ENCODE measurements around the gene MUC20. TPM values are rescaled to one million over a fixed set of nuclear protein-coding genes. Genes with fewer than 3 reads are reported as not detected.
"Not testable (repeated sequence)": the region's sequence is repeated elsewhere in the genome, so short reads cannot be mapped to it uniquely, and the experiment has no call there.

The MUC20 gene
- total RNA-seq, 1 donor from 2014 or later, result 0.21 TPM

DNA sequence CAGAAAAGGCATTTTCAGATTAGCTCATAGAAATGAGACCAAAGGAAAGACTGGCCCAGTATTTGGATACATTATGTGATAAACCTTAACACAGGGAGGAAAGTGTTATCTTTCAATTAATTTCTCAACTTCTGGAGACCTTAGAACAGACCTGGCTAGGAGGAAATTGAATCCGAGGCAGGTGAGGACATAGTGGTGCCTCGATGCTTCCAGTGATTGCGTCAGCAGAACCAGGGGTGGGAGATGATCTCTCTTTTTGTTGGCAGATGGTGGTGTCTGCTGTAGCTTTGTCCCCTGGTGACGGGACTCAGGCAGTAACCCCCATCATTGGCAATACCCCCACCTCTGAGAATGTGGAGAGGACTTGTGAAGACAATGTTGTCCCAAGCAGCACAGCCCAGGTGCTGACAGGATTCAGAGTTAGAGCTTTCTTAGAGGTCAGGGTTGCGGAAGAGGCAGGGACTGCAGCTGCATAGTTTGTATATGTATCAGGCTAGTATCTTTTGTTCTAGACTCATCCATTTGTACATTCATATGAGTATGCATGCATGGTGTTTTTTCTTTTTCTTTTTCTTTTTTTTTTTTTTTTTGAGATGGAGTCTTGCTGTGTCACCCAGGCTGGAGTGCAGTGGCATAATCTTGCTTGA lies 27.9 kb upstream of the MUC20 start:
- Mint-ChIP-seq H3K36me3 (ENCODE audit: low read depth, unreplicated experiment) (peaks cover 6% of the 10 kb centered on the region), H3K4me3 (ENCODE audit: unreplicated experiment) (no peak overlapping the region), H3K27me3 (ENCODE audit: unreplicated experiment) (peaks cover 2% of the 10 kb centered on the region), H3K27ac (ENCODE audit: unreplicated experiment) (no peak overlapping the region), H3K9me3 (ENCODE audit: unreplicated experiment) (no peaks in the 10 kb centered on the region), H3K4me1 (ENCODE audit: unreplicated experiment) (peaks cover 6% of the 10 kb centered on the region)
- TF ChIP-seq, protein P1, sequence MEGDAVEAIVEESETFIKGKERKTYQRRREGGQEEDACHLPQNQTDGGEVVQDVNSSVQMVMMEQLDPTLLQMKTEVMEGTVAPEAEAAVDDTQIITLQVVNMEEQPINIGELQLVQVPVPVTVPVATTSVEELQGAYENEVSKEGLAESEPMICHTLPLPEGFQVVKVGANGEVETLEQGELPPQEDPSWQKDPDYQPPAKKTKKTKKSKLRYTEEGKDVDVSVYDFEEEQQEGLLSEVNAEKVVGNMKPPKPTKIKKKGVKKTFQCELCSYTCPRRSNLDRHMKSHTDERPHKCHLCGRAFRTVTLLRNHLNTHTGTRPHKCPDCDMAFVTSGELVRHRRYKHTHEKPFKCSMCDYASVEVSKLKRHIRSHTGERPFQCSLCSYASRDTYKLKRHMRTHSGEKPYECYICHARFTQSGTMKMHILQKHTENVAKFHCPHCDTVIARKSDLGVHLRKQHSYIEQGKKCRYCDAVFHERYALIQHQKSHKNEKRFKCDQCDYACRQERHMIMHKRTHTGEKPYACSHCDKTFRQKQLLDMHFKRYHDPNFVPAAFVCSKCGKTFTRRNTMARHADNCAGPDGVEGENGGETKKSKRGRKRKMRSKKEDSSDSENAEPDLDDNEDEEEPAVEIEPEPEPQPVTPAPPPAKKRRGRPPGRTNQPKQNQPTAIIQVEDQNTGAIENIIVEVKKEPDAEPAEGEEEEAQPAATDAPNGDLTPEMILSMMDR (IDR thresholded peaks at IDR 0.05; ENCODE audit: unreplicated experiment), result no peak
- no peak for DNase-seq (ENCODE audit: low spot score)

DNA sequence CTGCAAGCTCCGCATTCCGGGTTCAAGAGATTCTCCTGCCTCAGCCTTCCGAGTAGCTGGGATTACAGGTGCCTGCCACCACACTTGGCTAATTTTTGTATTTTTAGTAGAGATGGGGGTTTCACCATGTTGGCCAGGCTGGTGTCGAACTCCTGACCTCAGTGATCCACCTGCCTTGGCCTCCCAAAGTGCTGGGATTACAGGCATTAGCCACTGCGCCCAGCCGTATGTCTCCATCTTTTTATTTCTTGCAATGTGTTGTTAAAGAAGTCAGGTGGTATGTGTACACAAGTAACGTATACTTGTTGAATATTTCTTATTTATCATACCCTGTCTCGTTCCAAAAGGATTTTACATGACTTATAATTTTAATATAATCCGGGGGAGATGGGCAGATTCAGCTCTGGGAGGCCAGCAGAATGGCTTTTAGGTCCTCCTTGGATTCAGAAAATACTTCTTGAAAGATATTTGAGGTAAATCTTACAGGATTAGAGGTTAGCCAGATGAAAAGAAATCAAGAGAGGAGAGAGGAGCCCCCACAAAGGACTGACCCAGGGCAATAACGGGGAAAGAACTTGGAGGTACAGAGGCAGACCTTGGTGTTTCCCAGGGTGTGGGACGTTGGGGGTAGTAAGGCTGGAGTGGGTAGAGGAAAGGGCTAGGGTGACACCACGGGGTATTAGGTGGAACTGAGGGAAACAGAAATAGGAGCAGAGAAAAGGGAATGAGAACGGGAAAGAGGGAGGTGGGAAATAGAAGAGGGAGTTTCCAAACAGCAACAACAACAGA lies 27.2 kb upstream of the MUC20 start:
- no peak for DNase-seq (ENCODE audit: low spot score)
- H3K36me3 Mint-ChIP-seq (ENCODE audit: low read depth, unreplicated experiment), result peaks cover 6% of the 10 kb centered on the region
- TF ChIP-seq, protein P1 (IDR thresholded peaks at IDR 0.05; ENCODE audit: unreplicated experiment), result no peak
- H3K27ac Mint-ChIP-seq (ENCODE audit: unreplicated experiment), result no peak overlapping the region
- peaks cover 8% of the 10 kb centered on the region for H3K4me1 Mint-ChIP-seq (ENCODE audit: unreplicated experiment)
- H3K9me3 Mint-ChIP-seq (ENCODE audit: unreplicated experiment), result no peaks in the 10 kb centered on the region
- no peak overlapping the region for H3K4me3 Mint-ChIP-seq (ENCODE audit: unreplicated experiment)
- H3K27me3 Mint-ChIP-seq (ENCODE audit: unreplicated experiment), result peaks cover 2% of the 10 kb centered on the region

DNA sequence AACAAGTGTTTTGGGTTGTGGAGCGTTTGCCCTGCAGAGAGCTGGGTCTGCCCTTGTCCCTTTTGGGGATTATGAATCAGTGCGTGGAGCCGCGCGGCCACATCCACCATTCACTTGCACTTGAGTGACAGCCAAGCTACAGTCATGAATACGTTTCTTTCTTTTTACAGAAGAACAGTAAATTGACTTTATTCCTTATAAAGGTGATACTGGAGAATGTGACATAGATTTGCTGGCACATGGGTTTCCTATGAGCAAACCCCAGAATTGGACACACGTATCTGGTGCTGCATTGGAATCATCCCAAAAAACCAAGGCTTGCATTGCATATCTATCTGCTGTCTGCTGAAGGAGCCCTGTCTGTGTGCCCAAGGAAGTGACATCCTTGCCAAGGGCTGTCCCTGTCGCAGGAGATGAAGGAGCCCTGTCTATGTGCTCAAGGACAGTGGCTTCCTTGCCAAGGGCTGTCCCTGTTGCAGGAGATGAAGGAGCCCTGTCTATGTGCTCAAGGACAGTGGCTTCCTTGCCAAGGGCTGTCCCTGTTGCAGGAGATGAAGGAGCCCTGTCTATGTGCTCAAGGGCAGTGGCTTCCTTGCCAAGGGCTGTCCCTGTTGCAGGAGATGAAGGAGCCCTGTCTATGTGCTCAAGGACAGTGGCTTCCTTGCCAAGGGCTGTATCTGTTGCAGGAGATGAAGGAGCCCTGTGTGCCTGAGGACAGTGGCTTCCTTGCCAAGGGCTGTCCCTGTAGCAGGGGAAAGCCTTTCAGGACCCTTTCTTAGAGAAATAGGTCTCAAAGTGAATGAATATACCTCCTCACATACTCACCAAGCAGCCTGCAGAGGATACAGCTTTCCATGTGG lies 26.3 kb upstream of the MUC20 start:
- DNase-seq (ENCODE audit: low spot score); H3K4me1 Mint-ChIP-seq (ENCODE audit: unreplicated experiment); H3K27me3 Mint-ChIP-seq (ENCODE audit: unreplicated experiment): not testable (repeated sequence)

GRCh38 chr3:195696632-195697278 lies 24.0 kb upstream of the MUC20 start:
- Mint-ChIP-seq H3K4me1 (ENCODE audit: unreplicated experiment) (peaks cover 8% of the 10 kb centered on the region), H3K27me3 (ENCODE audit: unreplicated experiment) (peaks cover 2% of the 10 kb centered on the region), H3K9me3 (ENCODE audit: unreplicated experiment) (no peaks in the 10 kb centered on the region), H3K4me3 (ENCODE audit: unreplicated experiment) (no peak overlapping the region), H3K36me3 (ENCODE audit: low read depth, unreplicated experiment) (peaks cover 6% of the 10 kb centered on the region), H3K27ac (ENCODE audit: unreplicated experiment) (no peak overlapping the region)
- TF ChIP-seq, protein P1 (IDR thresholded peaks at IDR 0.05; ENCODE audit: unreplicated experiment), result no peak
- no peak for DNase-seq (ENCODE audit: low spot score)

More for the DNA sequence above, 26.3 kb upstream of the MUC20 start:
- H3K27ac Mint-ChIP-seq (ENCODE audit: unreplicated experiment); H3K9me3 Mint-ChIP-seq (ENCODE audit: unreplicated experiment); H3K4me3 Mint-ChIP-seq (ENCODE audit: unreplicated experiment); H3K36me3 Mint-ChIP-seq (ENCODE audit: low read depth, unreplicated experiment): not testable (repeated sequence)

All from endothelial cell (in vitro differentiated cells).